GM10847 (cell line): ENCODE data around the gene TCEA3.

ENCODE experiments used
- POLR2A ChIP-seq: IDR thresholded peaks from 2 replicates; pipeline ENCODE4 v1.6.1; 2011; ENCODE audit not compliant: insufficient read length; ENCODE audit errors: extremely low read depth

TCEA3 gene

DNA sequence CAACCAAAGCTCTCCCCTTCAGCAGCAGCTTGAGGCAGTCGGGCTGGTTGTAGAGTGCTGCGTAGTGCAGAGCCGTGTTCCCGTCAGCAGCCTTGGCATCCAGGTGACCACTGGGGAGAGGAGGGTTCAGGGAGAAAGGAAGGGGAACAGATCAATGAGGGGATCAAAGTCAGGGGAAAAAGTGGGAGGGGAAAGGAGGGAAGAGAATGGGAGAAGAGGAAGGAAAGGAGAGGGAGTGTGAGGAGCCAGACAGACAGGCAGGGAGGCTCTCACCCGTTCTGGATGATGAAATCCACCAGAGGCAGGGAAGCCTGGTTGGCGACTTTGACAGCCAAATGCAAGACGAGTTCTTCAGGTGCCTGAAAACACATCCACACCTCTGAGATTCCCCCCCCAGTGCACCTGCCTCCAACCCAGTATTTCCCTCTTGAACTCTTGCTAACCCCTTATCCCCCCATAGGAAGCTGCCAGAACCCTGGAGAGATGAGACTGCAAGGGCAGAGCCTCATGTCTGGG, 9.8 kb upstream of the TCEA3 start:
- no peak for TF ChIP-seq POLR2A

GRCh38 chr1:23433122-23433521, 8.6 kb upstream of the TCEA3 start:
- TF ChIP-seq POLR2A, result no peak

GRCh38 chr1:23431431-23431830, 6.9 kb upstream of the TCEA3 start:
- no peak for TF ChIP-seq POLR2A

DNA sequence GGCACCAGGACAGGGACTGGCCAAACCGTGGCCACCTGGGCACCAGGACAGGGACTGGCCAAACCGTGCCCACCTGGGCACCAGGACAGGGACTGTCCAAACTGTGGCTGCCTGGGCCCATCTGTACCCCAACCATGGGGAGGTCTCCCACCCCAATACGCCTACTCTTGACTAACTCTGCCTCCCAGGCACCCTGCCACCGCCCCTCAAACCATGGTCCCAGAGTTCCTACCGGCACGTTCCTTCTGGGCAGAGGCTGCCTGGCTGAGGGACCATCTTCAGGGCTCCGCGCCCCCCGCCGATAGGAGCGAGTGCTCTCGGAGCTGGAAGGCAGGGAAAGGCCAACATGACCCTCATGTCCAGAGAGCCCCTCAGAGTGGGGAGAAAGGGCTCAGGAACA, 6.3 kb upstream of the TCEA3 start:
- TF ChIP-seq POLR2A, result no peak

- TF ChIP-seq POLR2A, result no peak
Observed at GRCh38 chr1:23428136-23428905, 3.8 kb upstream of the TCEA3 start.

- TF ChIP-seq POLR2A, result no peak
Observed at GRCh38 chr1:23427550-23427949, 3.0 kb upstream of the TCEA3 start.

- TF ChIP-seq POLR2A, result no peak
Observed at GRCh38 chr1:23426828-23427227, 2.3 kb upstream of the TCEA3 start.

GRCh38 chr1:23425193-23425494, 596 bp upstream of the TCEA3 start:
- no peak for TF ChIP-seq POLR2A

DNA sequence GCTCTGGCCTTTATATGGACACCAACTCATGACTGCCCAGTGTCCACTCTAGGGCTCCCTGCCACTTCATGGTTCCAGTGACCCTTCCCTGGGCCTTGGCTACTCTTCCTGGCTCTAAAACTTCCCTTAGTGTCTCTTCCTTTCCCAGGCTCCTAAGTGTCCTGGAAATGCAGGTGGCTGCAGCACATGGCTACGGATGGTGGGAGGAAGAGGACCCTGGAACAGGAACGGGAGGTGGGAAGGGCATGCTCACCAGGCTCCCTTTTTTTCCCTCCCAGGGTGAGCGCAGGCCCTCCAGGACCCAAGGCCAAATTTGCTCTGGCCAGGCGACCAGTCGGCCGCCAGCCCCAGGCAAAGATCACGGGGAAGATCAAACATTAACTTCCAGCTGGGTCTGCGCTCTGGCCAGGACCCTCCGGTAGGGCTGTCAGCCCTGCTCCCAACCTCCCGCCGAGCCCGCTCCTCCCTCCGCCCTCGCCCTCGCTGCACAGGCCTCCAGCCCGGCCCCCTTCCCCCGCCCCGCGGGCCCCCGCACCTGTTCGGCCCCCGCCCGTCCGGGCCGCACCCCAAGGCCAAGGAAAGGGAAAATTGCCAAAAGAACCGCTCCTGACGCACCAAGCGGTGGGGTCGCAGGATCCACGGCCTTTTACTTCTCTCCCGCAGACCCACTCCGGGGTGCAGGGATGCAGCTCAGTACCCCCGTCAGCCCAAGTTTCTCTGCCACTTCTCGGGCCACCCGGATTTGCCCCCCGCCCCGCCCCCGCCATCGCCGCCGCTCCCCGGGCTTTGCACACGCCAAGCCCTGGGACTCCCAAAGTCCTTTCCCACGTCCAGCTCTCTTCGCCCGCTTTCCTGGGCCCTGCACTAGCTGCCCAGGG, 894 bp downstream of the TCEA3 start:
- no peak for TF ChIP-seq POLR2A

DNA sequence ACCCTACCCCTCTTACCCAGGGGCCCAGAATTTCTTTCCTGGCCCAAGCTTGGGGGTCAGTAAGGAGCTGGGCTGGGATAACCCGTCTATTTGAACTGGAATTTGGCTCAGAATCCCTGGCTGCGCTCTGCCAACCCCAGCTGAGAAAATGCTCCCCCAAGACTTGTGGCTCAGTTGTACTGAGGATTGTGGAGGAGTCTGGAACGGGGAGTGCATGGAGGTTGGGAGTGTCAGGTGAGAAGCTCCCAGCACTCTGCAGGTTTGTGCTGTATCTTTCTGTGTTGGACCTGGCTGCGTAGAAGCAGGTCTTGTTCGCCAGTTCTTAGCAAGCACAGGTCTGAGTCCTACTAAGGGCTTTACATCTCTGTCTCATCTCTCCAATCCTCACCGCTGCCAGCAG, 1.6 kb downstream of the TCEA3 start:
- no peak for TF ChIP-seq POLR2A

DNA sequence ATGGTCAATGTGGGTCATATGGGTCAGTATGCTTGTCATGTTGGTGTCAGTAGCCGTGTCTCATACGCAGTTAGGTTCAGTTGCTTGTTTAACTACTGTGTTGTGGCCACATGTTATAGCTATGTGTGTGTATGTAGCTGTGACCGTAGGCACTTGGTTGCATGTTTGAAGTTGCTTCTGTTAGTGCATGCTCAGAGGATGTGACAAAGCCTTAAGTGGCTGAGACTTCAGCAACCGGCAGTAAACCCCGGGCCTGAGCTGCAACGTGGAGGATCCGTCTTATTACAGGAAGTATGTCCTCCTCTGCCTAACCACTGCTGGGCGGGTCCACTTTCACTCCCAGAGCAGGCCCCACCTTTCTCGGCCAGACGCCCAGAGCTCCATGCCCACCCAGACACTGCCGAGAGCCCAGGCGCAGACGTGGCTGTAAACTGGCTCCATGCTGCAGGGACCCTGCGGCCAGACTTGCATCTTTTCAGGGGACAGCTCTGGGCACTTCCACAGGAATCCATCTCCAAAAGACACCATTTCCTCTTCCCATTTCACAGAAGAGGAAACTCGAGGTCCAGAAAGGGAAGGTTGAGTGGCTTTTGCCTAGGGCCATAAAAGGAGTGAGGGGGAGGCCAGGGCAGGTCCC, 2.2 kb downstream of the TCEA3 start:
- no peak for TF ChIP-seq POLR2A

DNA sequence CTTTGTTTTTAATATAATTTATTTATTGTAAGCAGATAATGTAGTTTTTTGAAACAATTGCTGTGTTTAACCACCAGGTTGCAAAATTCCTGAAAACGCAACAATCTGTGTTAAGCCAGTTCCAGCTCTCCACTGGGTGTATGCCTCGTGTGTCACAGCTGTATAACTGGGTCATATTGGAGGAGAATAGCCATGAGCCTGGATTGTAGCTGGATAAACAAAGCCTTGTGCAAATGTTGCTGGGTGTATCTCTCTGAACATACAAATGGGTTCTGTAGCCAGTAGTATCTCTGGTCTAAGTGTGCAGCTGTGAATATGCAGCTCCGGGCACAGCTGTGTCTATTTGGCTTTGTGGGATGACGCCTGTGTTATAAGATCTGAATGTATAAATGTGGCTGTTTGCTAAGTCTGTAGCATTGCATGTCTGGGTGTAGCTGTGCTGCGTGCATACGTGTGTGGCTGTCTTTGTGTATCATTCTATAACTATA, 2.8 kb downstream of the TCEA3 start:
- no peak for TF ChIP-seq POLR2A

- no peak for TF ChIP-seq POLR2A
Observed at GRCh38 chr1:23421343-23421742, 3.2 kb downstream of the TCEA3 start.

DNA sequence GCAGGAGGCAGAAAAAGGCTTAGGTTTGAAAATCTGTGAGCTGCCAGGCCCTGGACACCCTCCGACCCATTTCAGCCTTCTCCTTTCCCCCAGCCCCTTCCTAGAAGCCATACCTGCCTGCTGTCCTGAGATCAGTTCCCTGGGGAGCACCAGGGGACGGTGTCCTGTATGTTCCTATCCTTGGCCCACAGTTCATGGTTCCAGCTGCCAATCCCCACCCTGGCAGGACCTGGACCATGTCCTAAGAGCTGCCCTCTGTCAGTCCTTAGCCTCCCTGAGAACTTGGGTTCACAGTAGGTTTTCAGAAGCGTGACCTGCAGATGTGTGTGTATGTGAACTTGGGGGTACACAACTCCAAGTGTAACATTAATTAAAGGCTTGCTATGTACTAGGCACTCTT, 3.8 kb downstream of the TCEA3 start:
- no peak for TF ChIP-seq POLR2A

DNA sequence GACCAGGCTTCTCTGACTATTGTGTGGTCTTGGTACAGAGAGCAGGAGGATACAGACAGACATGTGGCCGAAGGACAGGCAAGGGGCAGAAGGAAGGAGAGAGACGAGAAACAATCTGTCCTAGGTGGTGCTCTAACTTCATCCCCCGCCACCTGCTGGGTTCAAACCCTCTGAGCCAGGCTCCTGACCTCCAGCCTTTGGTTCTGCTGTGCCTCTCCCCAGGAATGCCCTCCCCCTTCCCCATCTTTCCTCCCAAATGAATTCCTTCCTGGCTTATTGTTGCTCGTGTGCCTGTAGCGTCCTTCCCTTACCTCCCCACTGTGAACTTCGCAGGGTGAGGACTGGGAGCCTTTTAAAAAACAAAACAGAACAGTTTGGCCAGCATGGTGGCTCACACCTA, 5.4 kb downstream of the TCEA3 start:
- no peak for TF ChIP-seq POLR2A

GRCh38 chr1:23417570-23417969, 7.0 kb downstream of the TCEA3 start:
- TF ChIP-seq POLR2A, result no peak
